Stimulated activated naive CD4-positive, alpha-beta T cell (primary cell): ENCODE measurements around the gene DTNA.
"Not testable (repeated sequence)": the region's sequence is repeated elsewhere in the genome, so short reads cannot be mapped to it uniquely, and the experiment has no call there.

Source experiments
- DNase-seq, 6 experiments: peaks; one replicate each; lab custom pipeline; 2025; lab: John Stamatoyannopoulos, UW

The DTNA gene

GRCh38 chr18:34725737-34726136 is 15.6 kb downstream of the DTNA start:
- not testable (repeated sequence) for DNase-seq

GRCh38 chr18:34726286-34727004 is 16.3 kb downstream of the DTNA start:
- no peak for DNase-seq

GRCh38 chr18:34729264-34729663 is 19.2 kb downstream of the DTNA start:
- no peak for DNase-seq

- DNase-seq = no peak
Measured at GRCh38 chr18:34729740-34730355, 19.8 kb downstream of the DTNA start.

GRCh38 chr18:34730774-34731173 is 20.7 kb downstream of the DTNA start:
- no peak for DNase-seq

GRCh38 chr18:34734056-34734455 is 24.0 kb downstream of the DTNA start:
- no peak for DNase-seq

GRCh38 chr18:34734526-34734925 is 24.4 kb downstream of the DTNA start:
- DNase-seq = not testable (repeated sequence)

- DNase-seq = no peak
Measured at GRCh38 chr18:34738175-34738894, 28.2 kb downstream of the DTNA start.

GRCh38 chr18:34740101-34740500 is 30.0 kb downstream of the DTNA start:
- no peak for DNase-seq

GRCh38 chr18:34740724-34741123 is 30.6 kb downstream of the DTNA start:
- DNase-seq = no peak

- DNase-seq = no peak
Measured at GRCh38 chr18:34741401-34741800, 31.3 kb downstream of the DTNA start.

- DNase-seq = no peak
Measured at GRCh38 chr18:34742891-34743341, 32.8 kb downstream of the DTNA start.

GRCh38 chr18:34744569-34744968 is 34.5 kb downstream of the DTNA start:
- DNase-seq = no peak

GRCh38 chr18:34746614-34747013 is 36.5 kb downstream of the DTNA start:
- no peak for DNase-seq

- DNase-seq = no peak
Measured at GRCh38 chr18:34749721-34750120, 39.6 kb downstream of the DTNA start.

GRCh38 chr18:34752056-34752455 is 42.0 kb downstream of the DTNA start:
- no peak for DNase-seq

GRCh38 chr18:34754300-34754699 is 44.2 kb downstream of the DTNA start:
- no peak for DNase-seq

- no peak for DNase-seq
Measured at GRCh38 chr18:34757666-34758065, 47.6 kb downstream of the DTNA start.

- DNase-seq = no peak
Measured at GRCh38 chr18:34758378-34758948, 48.4 kb downstream of the DTNA start.

GRCh38 chr18:34760444-34760843 is 50.3 kb downstream of the DTNA start:
- DNase-seq = no peak

GRCh38 chr18:34764451-34764850 is 54.4 kb downstream of the DTNA start:
- DNase-seq = no peak

GRCh38 chr18:34767601-34768027 is 57.5 kb downstream of the DTNA start:
- DNase-seq = no peak

- DNase-seq = no peak
Measured at GRCh38 chr18:34771958-34772357, 61.9 kb downstream of the DTNA start.
